PC-9 (cell line): Measurements from ENCODE around the gene SYCE3.

Experiments
- CTCF ChIP-seq: fragments of 200-600 bp; sonication (generic); conservative IDR thresholded peaks from 2 replicates; pipeline ENCODE4 v1.6.1; 2017; ENCODE audit warnings: mixed run types, antibody characterized with exemption, mild to moderate bottlenecking, moderate library complexity
- EZH2 ChIP-seq: fragments of 200-600 bp; sonication (generic); IDR thresholded peaks from 2 replicates; pipeline ENCODE4 v1.8.0; 2017; ENCODE audit warnings: antibody characterized with exemption, low read depth

GRCh38 chr22:50540381-50540780, 22.3 kb downstream of the SYCE3 start:
- TF ChIP-seq CTCF: no peak
- TF ChIP-seq EZH2: no peak
